GM18907 (cell line): ENCODE results near the gene TICAM1.
"Not testable (repeated sequence)": the region's sequence is repeated elsewhere in the genome, so short reads cannot be mapped to it uniquely, and the experiment has no call there.

ENCODE experiments used
- ATAC-seq: cut with Tn5 transposase; IDR thresholded peaks from one replicate; pipeline ENCODE4 v1.9.1; 2021; ENCODE audit warnings: mild to moderate bottlenecking, moderate library complexity; ENCODE audit not compliant: unreplicated experiment

The TICAM1 gene

GRCh38 chr19:4831304-4831978 is at the start of gene TICAM1:
TSS of gene TICAM1 (minus strand) at chr19:4831712. CDS start at chr19:4818377, 13,335 bp downstream.
- peak; percentile 62 for ATAC-seq

- no peak for ATAC-seq
These were observed 47.5 kb upstream of the TICAM1 start for GRCh38 chr19:4879041-4879440.

- ATAC-seq, result no peak
These were observed 47.0 kb upstream of the TICAM1 start for GRCh38 chr19:4878491-4878968.

- ATAC-seq, result no peak
These were observed 46.4 kb upstream of the TICAM1 start for GRCh38 chr19:4877753-4878490.

- ATAC-seq, result no peak
These were observed 42.4 kb upstream of the TICAM1 start for GRCh38 chr19:4873930-4874329.

GRCh38 chr19:4871711-4872110 is 40.2 kb upstream of the TICAM1 start:
- no peak for ATAC-seq

- no peak for ATAC-seq
These were observed 38.7 kb upstream of the TICAM1 start for GRCh38 chr19:4870025-4870700.

- no peak for ATAC-seq
These were observed 36.8 kb upstream of the TICAM1 start for GRCh38 chr19:4868286-4868834.

GRCh38 chr19:4867534-4868285 is 36.2 kb upstream of the TICAM1 start, which contains the start of gene PLIN3:
TSS of gene PLIN3 (minus strand) at chr19:4867667. CDS start at chr19:4861394, 6,273 bp downstream.
- ATAC-seq, result peak; percentile 61

GRCh38 chr19:4866595-4867424 is 35.3 kb upstream of the TICAM1 start:
- no peak for ATAC-seq

GRCh38 chr19:4861147-4861546 is 29.6 kb upstream of the TICAM1 start:
- ATAC-seq, result no peak

- no peak for ATAC-seq
These were observed 28.2 kb upstream of the TICAM1 start for GRCh38 chr19:4859697-4860096.

- not testable (repeated sequence) for ATAC-seq
These were observed 25.0 kb upstream of the TICAM1 start for GRCh38 chr19:4856468-4856867.

GRCh38 chr19:4853506-4853905 is 22.0 kb upstream of the TICAM1 start:
- ATAC-seq, result not testable (repeated sequence)

- no peak for ATAC-seq
These were observed 21.0 kb upstream of the TICAM1 start for GRCh38 chr19:4852484-4852883.

GRCh38 chr19:4851551-4852290 is 20.2 kb upstream of the TICAM1 start:
- ATAC-seq, result peak; percentile 44

GRCh38 chr19:4849019-4849418 is 17.5 kb upstream of the TICAM1 start:
- no peak for ATAC-seq

- no peak for ATAC-seq
These were observed 15.9 kb upstream of the TICAM1 start for GRCh38 chr19:4847190-4847973.
